Skin epidermis (tissue), 12 donors: ENCODE results near the gene RPL23.
A peak's percentile ranks its signal among the peaks of the same experiment; 100 is the strongest.

Experiments
- H3K27ac ChIP-seq, 21 experiments: fragments of 200-600 bp; sonication (generic) in 11 of 21; one replicate each; pipeline ENCODE4 v1.5.0; 2020; ENCODE audit warnings: mild to moderate bottlenecking in 3 of 21, inconsistent platforms in 2 of 21, moderate library complexity in 2 of 21
- H3K4me3 ChIP-seq, 7 experiments: fragments of 200-600 bp; sonication (generic) in 2 of 7; one replicate each; pipeline ENCODE4 v1.5.0; 2020; ENCODE audit warnings: inconsistent platforms in 2 of 7, mild to moderate bottlenecking in 2 of 7, moderate library complexity in 1 of 7

RPL23 gene

DNA sequence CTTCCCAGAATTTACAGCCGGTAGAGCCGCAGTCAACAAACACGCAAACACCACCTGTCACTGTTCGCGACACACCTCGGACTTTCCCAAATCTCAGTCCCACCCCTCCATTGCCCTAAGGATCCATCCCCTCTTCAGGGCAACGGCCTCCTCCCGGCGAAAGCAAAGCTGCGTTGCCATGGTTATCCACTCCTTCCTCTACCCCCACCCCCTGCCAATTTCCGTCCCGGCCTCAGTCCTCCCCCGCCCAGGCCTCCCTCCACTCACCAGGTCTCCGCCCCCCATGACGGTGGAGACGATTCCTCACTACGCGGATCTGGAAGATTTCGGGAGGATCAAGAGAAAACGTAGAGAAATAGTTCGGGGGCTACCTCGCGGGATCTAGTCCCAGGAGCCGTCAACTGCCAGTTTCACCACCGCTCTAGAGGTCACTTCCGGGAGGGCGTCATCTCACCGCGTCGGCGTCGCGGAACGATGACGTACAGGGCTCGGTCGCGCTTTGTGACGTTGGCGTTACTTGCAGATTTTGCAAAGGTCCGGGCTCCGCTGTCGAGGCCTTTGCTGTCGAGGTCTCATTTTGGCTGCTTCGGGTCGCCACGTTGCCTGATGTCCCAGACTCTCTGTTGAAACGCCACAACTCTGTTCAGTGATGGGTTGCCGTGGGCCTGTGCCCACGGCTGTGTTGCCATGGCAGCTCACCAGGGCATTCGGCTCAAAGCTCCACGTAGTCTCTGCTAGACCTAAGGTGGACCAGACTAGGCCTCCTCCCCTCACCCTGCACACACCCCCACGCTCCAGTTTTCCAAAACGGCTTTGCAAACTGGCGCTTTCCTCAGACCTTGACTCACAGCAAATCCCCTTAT is 28.4 kb downstream of the RPL23 start, which contains the start of gene CWC25:
Gene CWC25 (minus strand): TSS at position 423 of the 863 bp plus-strand sequence. CDS start 138 bp downstream, at position 285.
- Histone ChIP-seq H3K27ac (peak within 1 kb of the TSS; percentile 90 to 100 (median 97)), H3K4me3 (peak within 1 kb of the TSS; percentile 61 to 96 (median 80))

GRCh38 chr17:38815576-38816193 is 37.8 kb downstream of the RPL23 start:
- no peak overlapping the region for H3K27ac ChIP-seq
- H3K4me3 ChIP-seq: no peak overlapping the region

DNA sequence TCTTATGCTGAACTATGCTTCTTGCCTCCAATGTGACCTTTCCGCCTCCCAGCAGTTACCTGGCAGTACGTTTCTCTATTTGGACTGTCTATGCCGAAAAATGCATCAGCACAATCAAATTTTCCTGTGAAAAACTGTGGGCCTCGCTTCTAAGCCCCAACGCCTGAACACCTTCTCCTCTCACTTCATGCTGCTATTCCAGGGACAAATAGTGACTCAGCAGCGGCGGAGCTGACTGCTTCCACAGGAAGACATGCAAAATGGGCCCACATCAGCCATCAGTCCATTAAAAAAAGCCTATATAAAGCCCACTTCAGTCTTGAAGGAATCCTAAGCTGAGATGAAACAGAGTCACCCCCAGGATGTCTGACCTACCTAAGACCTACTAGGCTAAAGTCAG is 43.7 kb downstream of the RPL23 start:
- H3K4me3 ChIP-seq: no peak overlapping the region

GRCh38 chr17:38800237-38800760 is 53.2 kb downstream of the RPL23 start:
- peak overlapping the region; percentile 65 to 86 (median 80) for H3K4me3 ChIP-seq
- peak overlapping the region in 20 of 21 experiments; percentile 96 to 100 (median 99) for H3K27ac ChIP-seq

More for the DNA sequence above, 43.7 kb downstream of the RPL23 start:
- no peak overlapping the region for H3K27ac ChIP-seq

GRCh38 chr17:38799501-38800236 is 53.9 kb downstream of the RPL23 start, which contains the start of gene PIP4K2B:
PIP4K2B (minus strand) TSS chr17:38799556; CDS start chr17:38799424, 132 bp downstream.
- H3K27ac ChIP-seq: peak within 1 kb of the TSS; percentile 96 to 100 (median 99)
- peak within 1 kb of the TSS; percentile 65 to 86 (median 80) for H3K4me3 ChIP-seq

GRCh38 chr17:38798614-38799500 is 54.7 kb downstream of the RPL23 start:
- H3K27ac ChIP-seq: peak overlapping the region; percentile 96 to 100 (median 99)
- peak overlapping the region; percentile 65 to 86 (median 80) for H3K4me3 ChIP-seq
